ENCODE data around the gene SCRN3. TPM values are rescaled to one million over a fixed set of nuclear protein-coding genes. Genes with fewer than 3 reads are reported as not detected.

Gene SCRN3
- polyA plus RNA-seq, 1 donor from 2014 or later, result 8.1 TPM

DNA sequence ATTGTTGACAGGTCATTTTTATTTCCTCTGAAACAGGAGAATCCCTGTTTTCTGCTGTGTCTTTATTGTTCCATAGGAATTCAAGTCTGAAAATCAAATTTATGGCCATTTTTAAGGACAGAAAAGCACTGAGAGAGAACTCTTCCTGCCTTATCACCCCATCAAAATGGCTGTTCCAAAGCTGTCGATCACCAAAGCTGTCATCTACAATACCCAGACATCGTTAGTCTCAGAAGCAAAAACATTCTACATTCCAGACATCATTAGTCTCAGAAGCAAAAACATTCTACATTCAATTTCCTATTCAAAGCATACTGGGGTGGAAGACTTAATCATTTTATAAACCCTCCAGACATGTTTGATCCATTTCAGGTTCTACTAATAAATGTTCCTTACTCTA is 44.4 kb downstream of the SCRN3 start:
- Mint-ChIP-seq H3K4me3 (no peak overlapping the region), H3K27ac (no peak overlapping the region), H3K36me3 (peaks cover 6% of the 10 kb centered on the region), H3K4me1 (no peaks in the 10 kb centered on the region), H3K27me3 (no peaks in the 10 kb centered on the region), H3K9me3 (no peaks in the 10 kb centered on the region)

DNA sequence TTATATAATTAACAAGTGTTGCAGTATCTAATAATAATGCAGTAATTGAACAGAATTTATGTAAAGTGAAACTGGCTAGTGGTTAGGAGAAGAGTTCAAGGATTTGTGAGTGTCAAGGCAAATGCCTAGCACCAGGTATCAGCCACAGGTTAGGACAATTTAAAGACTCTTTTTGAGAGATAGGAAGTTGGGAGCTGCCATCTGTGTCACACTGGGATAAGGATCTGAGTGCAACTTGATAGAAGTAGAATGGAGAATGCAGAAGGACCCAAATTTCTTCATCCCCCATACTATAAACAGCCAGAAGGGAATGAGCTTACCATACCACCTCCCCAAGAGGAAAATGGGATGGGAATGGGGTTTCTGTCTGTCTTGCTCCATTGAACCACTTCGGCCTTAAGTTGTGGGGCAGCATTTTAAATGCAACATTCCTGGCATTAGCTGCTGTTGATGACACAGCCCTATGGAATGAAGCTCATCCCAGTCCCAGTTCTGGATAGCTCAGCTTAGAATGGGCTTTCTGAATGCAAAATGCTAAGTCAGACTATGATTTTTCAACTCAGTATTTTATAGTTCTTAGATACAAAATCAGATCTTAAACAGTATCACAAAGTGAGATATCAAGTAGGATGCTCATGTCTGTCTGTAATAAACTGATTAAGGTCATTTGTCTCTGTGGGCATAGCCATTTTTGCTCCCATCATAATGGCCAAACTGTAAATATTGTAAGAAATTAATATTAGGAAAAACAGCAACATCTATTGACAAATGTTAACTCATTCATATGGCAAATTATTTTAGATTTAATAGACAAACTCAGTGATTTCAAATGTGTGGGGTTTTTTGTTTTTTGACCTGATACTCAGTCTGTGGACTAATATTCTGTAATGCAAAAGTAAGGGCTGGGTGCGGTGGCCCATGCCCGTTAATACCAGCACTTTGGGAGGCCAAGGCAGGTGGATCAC is 47.3 kb downstream of the SCRN3 start:
- Mint-ChIP-seq H3K36me3 (peaks cover 6% of the 10 kb centered on the region), H3K9me3 (no peaks in the 10 kb centered on the region), H3K27me3 (no peaks in the 10 kb centered on the region), H3K4me1 (no peaks in the 10 kb centered on the region), H3K4me3 (no peak overlapping the region), H3K27ac (no peak overlapping the region)

GRCh38 chr2:174444761-174445160 is 49.2 kb downstream of the SCRN3 start:
- Mint-ChIP-seq H3K36me3 (peaks cover 6% of the 10 kb centered on the region), H3K4me3 (no peak overlapping the region), H3K4me1 (peaks cover 2 to 6% (median 5%) of the 10 kb centered on the region in 3 donors), H3K9me3 (no peaks in the 10 kb centered on the region), H3K27ac (no peak overlapping the region), H3K27me3 (no peaks in the 10 kb centered on the region)

DNA sequence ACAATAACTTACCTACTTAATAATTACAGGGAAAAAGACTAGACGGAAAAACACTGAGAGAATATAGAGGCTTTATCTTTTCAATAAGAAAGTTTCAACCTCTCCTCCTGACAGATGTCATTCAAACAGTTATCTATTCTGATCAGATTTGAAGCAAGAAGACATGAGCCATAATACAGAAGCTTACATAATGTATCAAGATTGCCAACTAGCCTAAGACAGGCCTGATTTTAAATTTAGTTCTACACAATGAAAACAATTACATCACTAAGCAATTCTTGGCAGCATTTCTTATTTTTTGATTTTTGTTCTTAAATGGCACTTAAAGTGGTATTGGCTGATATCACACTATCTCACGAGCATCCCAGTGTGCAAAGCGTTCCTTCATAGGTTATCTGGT is 49.7 kb downstream of the SCRN3 start:
- Mint-ChIP-seq H3K27ac (no peak overlapping the region), H3K9me3 (no peaks in the 10 kb centered on the region), H3K36me3 (peaks cover 6% of the 10 kb centered on the region), H3K27me3 (no peaks in the 10 kb centered on the region), H3K4me3 (no peak overlapping the region), H3K4me1 (peaks cover 7 to 9% (median 9%) of the 10 kb centered on the region in 3 donors)

DNA sequence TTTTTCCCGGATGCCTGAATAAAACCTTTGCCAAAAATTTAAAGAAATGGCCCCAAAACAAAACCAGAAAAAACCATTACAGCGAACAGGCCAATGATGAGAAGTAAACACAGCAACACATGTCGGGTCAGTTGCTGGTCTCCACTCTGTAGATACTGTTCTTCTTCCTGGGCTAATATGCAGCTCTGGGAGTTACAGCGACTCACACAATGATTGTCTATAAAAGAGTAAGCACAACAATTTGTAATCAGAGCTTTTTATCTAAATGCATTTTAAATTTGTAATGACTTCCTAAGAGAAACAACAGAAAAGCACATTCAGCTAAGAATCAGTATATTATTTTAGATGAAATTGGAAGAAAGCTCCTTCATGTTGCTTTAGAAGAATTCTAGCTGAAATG is 51.0 kb downstream of the SCRN3 start:
- Mint-ChIP-seq H3K27ac (no peak overlapping the region), H3K4me1 (peaks cover 9 to 15% (median 14%) of the 10 kb centered on the region in 3 donors), H3K36me3 (peaks cover 6% of the 10 kb centered on the region)

GRCh38 chr2:174449033-174449432 is 53.5 kb downstream of the SCRN3 start:
- Mint-ChIP-seq H3K36me3 (peaks cover 4% of the 10 kb centered on the region), H3K4me1 (peaks cover 14 to 16% (median 15%) of the 10 kb centered on the region in 3 donors), H3K27me3 (no peaks in the 10 kb centered on the region), H3K27ac (no peak overlapping the region), H3K4me3 (peak overlapping the region in 1 of 4 donors; percentile 19), H3K9me3 (no peaks in the 10 kb centered on the region)

More for the DNA sequence above, 51.0 kb downstream of the SCRN3 start:
- H3K4me3 Mint-ChIP-seq, result no peak overlapping the region
- no peaks in the 10 kb centered on the region for H3K9me3 Mint-ChIP-seq
- no peaks in the 10 kb centered on the region for H3K27me3 Mint-ChIP-seq

- H3K27me3 Mint-ChIP-seq, result no peaks in the 10 kb centered on the region
- H3K4me3 Mint-ChIP-seq, result peak overlapping the region in 1 of 4 donors; percentile 47
- H3K9me3 Mint-ChIP-seq, result no peaks in the 10 kb centered on the region
- H3K36me3 Mint-ChIP-seq, result peaks cover 4% of the 10 kb centered on the region
- H3K27ac Mint-ChIP-seq, result peak overlapping the region in 1 of 3 donors; percentile 55
- peaks cover 14 to 16% (median 15%) of the 10 kb centered on the region in 3 donors for H3K4me1 Mint-ChIP-seq
Measured at GRCh38 chr2:174450021-174450816, 54.7 kb downstream of the SCRN3 start.

DNA sequence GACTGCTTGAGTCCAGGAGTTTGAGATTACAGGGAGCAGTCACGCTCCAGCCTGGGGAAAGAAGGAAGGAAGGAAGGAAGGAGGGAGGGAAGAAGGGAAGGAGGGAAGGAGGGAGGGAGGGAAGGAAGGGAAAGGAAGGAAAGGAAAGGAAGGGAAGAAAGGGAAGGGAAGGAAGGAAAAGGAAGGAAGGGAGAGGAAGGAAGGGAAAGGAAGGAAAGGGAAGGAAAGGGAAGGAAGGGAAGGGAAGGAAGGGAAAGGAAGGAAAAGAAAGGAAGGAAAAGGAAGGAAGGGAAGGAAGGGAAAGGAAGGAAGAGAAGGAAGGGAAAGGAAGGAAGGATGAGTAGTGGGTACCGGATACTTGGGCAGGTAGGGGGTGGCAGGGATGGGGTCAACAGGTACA is 59.0 kb downstream of the SCRN3 start:
- Mint-ChIP-seq H3K27ac (no peak overlapping the region), H3K27me3 (no peaks in the 10 kb centered on the region), H3K36me3 (peaks cover 4% of the 10 kb centered on the region), H3K4me1 (peaks cover 8 to 14% (median 10%) of the 10 kb centered on the region in 3 donors), H3K4me3 (no peak overlapping the region), H3K9me3 (no peaks in the 10 kb centered on the region)

GRCh38 chr2:174461221-174461620 is 65.7 kb downstream of the SCRN3 start:
- H3K4me3 Mint-ChIP-seq, result no peak overlapping the region
- no peak overlapping the region for H3K27ac Mint-ChIP-seq
- no peaks in the 10 kb centered on the region for H3K27me3 Mint-ChIP-seq
- H3K4me1 Mint-ChIP-seq, result no peaks in the 10 kb centered on the region
- no peaks in the 10 kb centered on the region for H3K9me3 Mint-ChIP-seq
- no peaks in the 10 kb centered on the region for H3K36me3 Mint-ChIP-seq

- Mint-ChIP-seq H3K4me1 (no peaks in the 10 kb centered on the region), H3K27ac (no peak overlapping the region), H3K4me3 (no peak overlapping the region), H3K36me3 (peaks cover 2% of the 10 kb centered on the region), H3K27me3 (no peaks in the 10 kb centered on the region), H3K9me3 (no peaks in the 10 kb centered on the region)
Measured at GRCh38 chr2:174465327-174465726, 69.8 kb downstream of the SCRN3 start.

GRCh38 chr2:174473796-174474195 is 78.3 kb downstream of the SCRN3 start:
- H3K27me3 Mint-ChIP-seq, result no peaks in the 10 kb centered on the region
- no peaks in the 10 kb centered on the region for H3K4me1 Mint-ChIP-seq
- no peak overlapping the region for H3K27ac Mint-ChIP-seq
- H3K9me3 Mint-ChIP-seq, result no peaks in the 10 kb centered on the region
- peaks cover 2% of the 10 kb centered on the region for H3K36me3 Mint-ChIP-seq
- no peak overlapping the region for H3K4me3 Mint-ChIP-seq

DNA sequence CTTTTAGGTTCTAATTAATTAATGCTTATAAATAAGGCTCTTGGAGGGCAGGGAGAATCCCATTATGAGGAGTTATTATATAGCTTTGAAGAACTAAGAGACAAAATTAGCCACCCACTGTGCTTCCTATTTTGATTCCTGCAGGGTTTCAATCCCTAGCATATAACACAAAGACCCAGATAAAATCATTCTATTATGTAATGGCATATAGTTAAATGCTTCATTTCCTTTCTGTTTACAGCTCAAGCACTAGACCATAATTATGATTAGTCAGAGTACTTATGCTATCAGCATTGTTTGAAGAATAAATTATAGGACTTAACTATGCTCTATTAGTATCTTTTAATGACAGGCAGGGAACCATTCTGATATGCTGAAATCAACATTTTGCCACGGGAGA is 82.2 kb downstream of the SCRN3 start:
- H3K4me1 Mint-ChIP-seq, result no peaks in the 10 kb centered on the region
- peaks cover 5% of the 10 kb centered on the region for H3K36me3 Mint-ChIP-seq
- no peak overlapping the region for H3K4me3 Mint-ChIP-seq
- H3K27me3 Mint-ChIP-seq, result no peaks in the 10 kb centered on the region
- H3K27ac Mint-ChIP-seq, result no peak overlapping the region
- no peaks in the 10 kb centered on the region for H3K9me3 Mint-ChIP-seq
